ENCODE measurements around the gene ARHGAP26. TPM values are rescaled to one million over a fixed set of nuclear protein-coding genes. Genes with fewer than 3 reads are reported as not detected.

The ARHGAP26 gene
- polyA plus RNA-seq, 3 donors = 26.5 to 56.8 (median 28.7) TPM

DNA sequence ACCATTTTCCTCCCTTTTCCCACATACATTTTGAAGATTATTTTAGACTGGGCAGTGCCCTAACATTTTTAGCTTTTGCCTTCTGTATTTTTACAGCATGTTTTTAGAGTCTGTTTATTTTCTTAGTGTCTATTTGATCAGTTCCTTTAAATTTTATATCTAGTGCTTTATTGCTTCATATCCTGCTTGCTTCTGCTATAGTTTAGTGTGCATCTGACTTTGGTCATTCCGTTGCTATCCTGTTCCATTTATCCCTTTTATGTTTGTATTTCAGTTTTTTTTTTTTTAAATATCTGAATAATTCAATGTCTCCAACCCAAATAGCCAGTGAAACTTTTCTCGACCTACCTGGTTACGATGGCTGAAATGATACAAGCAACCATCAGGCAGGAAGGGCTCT is 203.8 kb downstream of the ARHGAP26 start:
- WGBS (ENCODE audit: insufficient coverage) = no CpG with 5 or more reads among the region's 3 CpGs
- Mint-ChIP-seq H3K9me3 (peaks cover 0 to 23% (median 6%) of the 10 kb centered on the region in 7 donors), H3K4me1 (peaks cover 73% of the 10 kb centered on the region), H3K27me3 (ENCODE audit: low read depth in 3 of 3) (peaks cover 0 to 3% (median 0%) of the 10 kb centered on the region in 3 donors), H3K27ac (peak overlapping the region; percentile 15 to 98 (median 68)), H3K4me3 (no peak overlapping the region), H3K36me3 (peaks cover 30 to 41% of the 10 kb centered on the region in 2 donors)
- H3K27me3 ChIP-seq (ENCODE audit: control insufficient read depth in 2 of 2, insufficient read depth in 2 of 2, low read length in 2 of 2) = no peaks in the 10 kb centered on the region
- H3K4me1 ChIP-seq (ENCODE audit: control insufficient read depth in 1 of 2, insufficient read depth in 2 of 2, low read length in 2 of 2) = peaks cover 67 to 74% of the 10 kb centered on the region in 2 donors
- peaks cover 65% of the 10 kb centered on the region for H3K79me2 ChIP-seq (ENCODE audit: insufficient read depth, low read length)
- peak overlapping the region in 1 of 2 donors; percentile 63 for H3K27ac ChIP-seq (ENCODE audit: low read depth in 1 of 2, low read length in 2 of 2)
- no peak overlapping the region for H3K4me2 ChIP-seq (replicated peaks; ENCODE audit: extremely low read depth, low read length, poor library complexity, severe bottlenecking)
- no peaks in the 10 kb centered on the region for H3K9me3 ChIP-seq (replicated peaks in 1 of 2; ENCODE audit: control insufficient read depth in 1 of 2, insufficient read depth in 1 of 2, low read length in 2 of 2)
- no peaks in the 10 kb centered on the region for H4K20me1 ChIP-seq (ENCODE audit: insufficient read depth, low read length)
- H3K9ac ChIP-seq (ENCODE audit: insufficient read depth, low read length, poor library complexity, severe bottlenecking) = no peak overlapping the region
- DNase-seq = no peak
- H2AFZ ChIP-seq (ENCODE audit: insufficient read depth, low read depth, low read length, poor library complexity, severe bottlenecking) = no peak overlapping the region
- TF ChIP-seq, protein P1, sequence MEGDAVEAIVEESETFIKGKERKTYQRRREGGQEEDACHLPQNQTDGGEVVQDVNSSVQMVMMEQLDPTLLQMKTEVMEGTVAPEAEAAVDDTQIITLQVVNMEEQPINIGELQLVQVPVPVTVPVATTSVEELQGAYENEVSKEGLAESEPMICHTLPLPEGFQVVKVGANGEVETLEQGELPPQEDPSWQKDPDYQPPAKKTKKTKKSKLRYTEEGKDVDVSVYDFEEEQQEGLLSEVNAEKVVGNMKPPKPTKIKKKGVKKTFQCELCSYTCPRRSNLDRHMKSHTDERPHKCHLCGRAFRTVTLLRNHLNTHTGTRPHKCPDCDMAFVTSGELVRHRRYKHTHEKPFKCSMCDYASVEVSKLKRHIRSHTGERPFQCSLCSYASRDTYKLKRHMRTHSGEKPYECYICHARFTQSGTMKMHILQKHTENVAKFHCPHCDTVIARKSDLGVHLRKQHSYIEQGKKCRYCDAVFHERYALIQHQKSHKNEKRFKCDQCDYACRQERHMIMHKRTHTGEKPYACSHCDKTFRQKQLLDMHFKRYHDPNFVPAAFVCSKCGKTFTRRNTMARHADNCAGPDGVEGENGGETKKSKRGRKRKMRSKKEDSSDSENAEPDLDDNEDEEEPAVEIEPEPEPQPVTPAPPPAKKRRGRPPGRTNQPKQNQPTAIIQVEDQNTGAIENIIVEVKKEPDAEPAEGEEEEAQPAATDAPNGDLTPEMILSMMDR (IDR thresholded peaks at IDR 0.05) = no peak
- peaks cover 3 to 9% of the 10 kb centered on the region in 2 donors for H3K36me3 ChIP-seq (replicated peaks in 1 of 2; ENCODE audit: control insufficient read depth in 1 of 2, insufficient read depth in 2 of 2, low read length in 2 of 2)
- intact Hi-C loops (cut with micrococcal nuclease) = loop anchor here (5.0 kb wide), 2 partner anchors 33 to 617 kb away; no protein-coding TSS in a partner anchor
- no peak overlapping the region for H3K4me3 ChIP-seq (replicated peaks in 1 of 3; ENCODE audit: low read depth in 2 of 3, low read length in 3 of 3)

DNA sequence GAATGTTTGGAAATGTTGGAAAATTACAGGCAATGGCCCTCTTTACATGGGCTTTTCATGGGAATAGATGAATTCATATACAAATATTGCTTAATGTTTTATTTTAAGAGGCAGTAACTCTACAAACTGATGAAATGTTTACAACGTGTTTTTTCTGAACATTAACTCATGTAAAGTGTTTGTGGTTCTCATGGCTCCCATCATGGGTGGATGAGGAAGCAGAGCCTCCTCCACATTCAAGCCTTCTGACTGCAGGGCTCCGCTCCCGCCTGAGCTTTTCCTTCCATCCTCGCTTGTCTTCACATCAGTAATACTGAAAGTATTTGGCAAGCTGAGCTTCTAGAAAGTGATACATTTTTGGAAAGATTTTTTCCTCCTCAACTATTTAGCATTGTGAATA is 204.2 kb downstream of the ARHGAP26 start:
- WGBS (ENCODE audit: insufficient coverage) = no CpG with 5 or more reads among the region's 4 CpGs
- Histone ChIP-seq H3K79me2 (ENCODE audit: insufficient read depth, low read length) (peaks cover 67% of the 10 kb centered on the region), H3K9me3 (replicated peaks in 1 of 2; ENCODE audit: control insufficient read depth in 1 of 2, insufficient read depth in 1 of 2, low read length in 2 of 2) (no peaks in the 10 kb centered on the region), H4K20me1 (ENCODE audit: insufficient read depth, low read length) (no peaks in the 10 kb centered on the region), H3K4me2 (replicated peaks; ENCODE audit: extremely low read depth, low read length, poor library complexity, severe bottlenecking) (no peak overlapping the region), H3K27ac (ENCODE audit: low read depth in 1 of 2, low read length in 2 of 2) (peak overlapping the region in 1 of 2 donors; percentile 63), H2AFZ (ENCODE audit: insufficient read depth, low read depth, low read length, poor library complexity, severe bottlenecking) (no peak overlapping the region), H3K36me3 (replicated peaks in 1 of 2; ENCODE audit: control insufficient read depth in 1 of 2, insufficient read depth in 2 of 2, low read length in 2 of 2) (peaks cover 3 to 6% of the 10 kb centered on the region in 2 donors), H3K9ac (ENCODE audit: insufficient read depth, low read length, poor library complexity, severe bottlenecking) (no peak overlapping the region), H3K4me1 (ENCODE audit: control insufficient read depth in 1 of 2, insufficient read depth in 2 of 2, low read length in 2 of 2) (peaks cover 72 to 79% of the 10 kb centered on the region in 2 donors), H3K27me3 (ENCODE audit: control insufficient read depth in 2 of 2, insufficient read depth in 2 of 2, low read length in 2 of 2) (no peaks in the 10 kb centered on the region), H3K4me3 (replicated peaks in 1 of 3; ENCODE audit: low read depth in 2 of 3, low read length in 3 of 3) (no peak overlapping the region)
- Mint-ChIP-seq H3K4me1 (peaks cover 75% of the 10 kb centered on the region), H3K27ac (peak overlapping the region; percentile 12 to 98 (median 71)), H3K27me3 (ENCODE audit: low read depth in 3 of 3) (peaks cover 0 to 3% (median 0%) of the 10 kb centered on the region in 3 donors), H3K36me3 (peaks cover 27 to 38% of the 10 kb centered on the region in 2 donors), H3K9me3 (peaks cover 0 to 23% (median 6%) of the 10 kb centered on the region in 7 donors), H3K4me3 (no peak overlapping the region)
- intact Hi-C loops (cut with micrococcal nuclease) = loop anchor here (5.0 kb wide), 2 partner anchors 33 to 617 kb away; no protein-coding TSS in a partner anchor
- DNase-seq = no peak
- TF ChIP-seq, protein P1 (IDR thresholded peaks at IDR 0.05) = no peak
